Esophagus squamous epithelium (tissue), 5 donors: Measurements from ENCODE around the gene LRRC74B. TPM values are rescaled to one million over a fixed set of nuclear protein-coding genes. Genes with fewer than 3 reads are reported as not detected.

Experiments
- DNase-seq: peaks from one replicate; lab custom pipeline; 2025; lab: John Stamatoyannopoulos, UW
- H3K27ac ChIP-seq, 4 donors: fragments of 200-600 bp; sonication (generic); one replicate each; pipeline ENCODE4 v1.5.1; 2016 to 2019; ENCODE audit warnings: mild to moderate bottlenecking in 1 of 4
- H3K27me3 ChIP-seq, 4 donors: fragments of 200-600 bp; sonication (generic); 1 replicate in 3 of 4; 2 replicates in 1 of 4; pipeline versions ENCODE4 v1.5.1 to v1.6.0; 2017 to 2021; ENCODE audit warnings: antibody characterized with exemption in 1 of 4
- H3K36me3 ChIP-seq, 3 donors: fragments of 200-600 bp; sonication (generic); one replicate each; pipeline ENCODE4 v1.5.1; 2016 to 2019
- H3K4me1 ChIP-seq, 3 donors: fragments of 200-600 bp; sonication (generic); one replicate each; pipeline ENCODE4 v1.5.1; 2017 to 2019
- H3K4me3 ChIP-seq, 4 donors: fragments of 200-600 bp; sonication (generic); 1 replicate in 3 of 4; 2 replicates in 1 of 4; pipeline ENCODE4 v1.5.1; 2016 to 2019; ENCODE audit warnings: mild to moderate bottlenecking in 2 of 4, moderate library complexity in 1 of 4
- H3K9me3 ChIP-seq, 3 donors: fragments of 200-600 bp; sonication (generic); one replicate each; pipeline ENCODE4 v1.5.1; 2016 to 2019
- POLR2A ChIP-seq, 4 donors: fragments of 450-650 bp; IDR thresholded peaks; one replicate each; pipeline ENCODE4 v1.6.1; 2017; ENCODE audit warnings: antibody characterized with exemption in 4 of 4, mild to moderate bottlenecking in 4 of 4, moderate library complexity in 3 of 4
- WGBS, 2 donors: methylation state at CpG; one replicate each; pipeline ENCODE4 v1.1.5; 2018; 5-methylcytosine and 5-hydroxymethylcytosine counted together
- intact Hi-C: fragments of 100-400 bp; cut with DNase I; formaldehyde crosslinking; loops from one replicate; pipeline ENCODE4 v1.15.0; 2022
- total RNA-seq, 4 donors: library from RNA; depleted of rRNA; stranded (reverse); fragments of >200 nt; gene quantifications; one replicate each; pipeline ENCODE4 v1.1.0, GENCODE V29; 2016
- TF ChIP-seq, protein P1 (sequence below), 6 experiments: fragments of 450-650 bp in 4 of 6; fragments of 200-600 bp in 2 of 6; sonication (generic) in 2 of 6; IDR thresholded peaks; one replicate each; pipeline ENCODE4 v1.5.1; 2016 to 2019; ENCODE audit warnings: antibody characterized with exemption in 6 of 6, mild to moderate bottlenecking in 4 of 6, moderate library complexity in 4 of 6
- donor health status: DM: yes; HTN: yes; CAD: no.

Gene LRRC74B
- total RNA-seq, 4 donors from 2014 or later: 0.04 TPM; not detected in 3

DNA sequence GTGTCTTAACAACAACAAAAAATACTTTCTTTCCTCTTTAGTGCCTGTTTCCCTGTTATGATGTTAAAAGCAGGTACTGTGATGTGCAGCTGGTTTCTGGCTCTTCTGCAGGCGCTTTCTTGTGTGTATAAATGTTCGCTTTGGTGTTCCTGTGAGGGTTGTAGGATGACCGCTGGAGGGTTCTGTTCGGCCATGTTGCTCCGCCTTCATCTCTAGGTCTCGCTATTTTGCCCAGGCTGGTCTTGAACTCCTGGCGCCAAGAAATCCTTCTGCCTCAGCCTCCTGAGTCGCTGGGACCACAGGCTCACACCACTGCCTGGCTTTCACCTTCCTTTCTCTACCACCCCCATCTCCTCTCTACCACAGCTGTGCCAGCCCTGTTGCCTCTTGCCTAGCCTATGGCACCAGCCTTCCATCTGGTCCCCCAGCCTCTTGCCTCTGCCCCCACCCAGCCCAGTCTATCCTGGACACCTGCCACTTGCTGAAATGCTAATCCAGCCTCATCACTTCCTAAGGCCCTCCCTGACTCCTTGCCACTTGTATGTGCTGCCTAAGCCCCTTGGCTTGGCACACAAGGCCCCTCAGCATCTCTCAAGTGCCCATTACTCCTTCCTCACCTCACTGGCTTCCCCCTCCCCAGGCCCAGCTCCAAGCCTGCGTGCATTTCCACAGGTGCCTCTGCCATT is 5.5 kb downstream of the LRRC74B start:
- intact Hi-C loops: no loop called here
- Histone ChIP-seq H3K27me3 (peaks cover 0 to 14% (median 0%) of the 10 kb centered on the region in 4 donors), H3K36me3 (no peaks in the 10 kb centered on the region), H3K27ac (no peak overlapping the region), H3K9me3 (no peaks in the 10 kb centered on the region), H3K4me1 (no peaks in the 10 kb centered on the region), H3K4me3 (no peak overlapping the region)
- no peak for DNase-seq
- TF ChIP-seq POLR2A (IDR thresholded peaks at IDR 0.05): no peak
- TF ChIP-seq, protein P1, sequence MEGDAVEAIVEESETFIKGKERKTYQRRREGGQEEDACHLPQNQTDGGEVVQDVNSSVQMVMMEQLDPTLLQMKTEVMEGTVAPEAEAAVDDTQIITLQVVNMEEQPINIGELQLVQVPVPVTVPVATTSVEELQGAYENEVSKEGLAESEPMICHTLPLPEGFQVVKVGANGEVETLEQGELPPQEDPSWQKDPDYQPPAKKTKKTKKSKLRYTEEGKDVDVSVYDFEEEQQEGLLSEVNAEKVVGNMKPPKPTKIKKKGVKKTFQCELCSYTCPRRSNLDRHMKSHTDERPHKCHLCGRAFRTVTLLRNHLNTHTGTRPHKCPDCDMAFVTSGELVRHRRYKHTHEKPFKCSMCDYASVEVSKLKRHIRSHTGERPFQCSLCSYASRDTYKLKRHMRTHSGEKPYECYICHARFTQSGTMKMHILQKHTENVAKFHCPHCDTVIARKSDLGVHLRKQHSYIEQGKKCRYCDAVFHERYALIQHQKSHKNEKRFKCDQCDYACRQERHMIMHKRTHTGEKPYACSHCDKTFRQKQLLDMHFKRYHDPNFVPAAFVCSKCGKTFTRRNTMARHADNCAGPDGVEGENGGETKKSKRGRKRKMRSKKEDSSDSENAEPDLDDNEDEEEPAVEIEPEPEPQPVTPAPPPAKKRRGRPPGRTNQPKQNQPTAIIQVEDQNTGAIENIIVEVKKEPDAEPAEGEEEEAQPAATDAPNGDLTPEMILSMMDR (IDR thresholded peaks at IDR 0.05): no peak
- WGBS, 2 donors: 77 to 83% methylated on average over 9 of the region's 9 CpGs

DNA sequence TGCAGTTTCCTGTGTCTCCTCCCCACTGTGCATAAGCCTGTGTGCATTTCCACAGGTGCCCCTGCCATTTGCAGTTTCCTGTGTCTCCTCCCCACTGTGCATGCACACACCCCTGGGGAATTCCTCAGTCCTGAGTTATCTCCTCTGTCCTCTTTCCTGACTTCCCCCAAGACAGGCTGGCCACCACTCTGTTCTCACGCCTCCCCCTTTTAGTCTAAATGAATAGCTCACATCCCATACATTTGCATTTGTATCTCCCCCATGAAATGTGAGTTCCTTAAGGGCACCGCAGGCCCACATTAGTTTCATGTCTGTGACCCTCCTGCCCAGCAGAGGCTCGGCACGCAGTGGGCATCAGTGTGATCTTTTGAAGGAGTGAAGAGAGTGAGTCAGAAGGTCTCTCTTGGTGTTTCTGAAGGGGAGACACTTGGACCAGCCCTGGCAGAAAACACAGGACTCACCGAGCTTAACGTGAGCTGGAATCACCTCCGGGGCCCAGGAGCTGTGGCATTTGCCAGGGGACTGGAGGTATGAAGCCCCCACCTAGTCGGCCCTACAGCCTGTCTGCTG is 6.2 kb downstream of the LRRC74B start:
- H3K36me3 ChIP-seq: no peaks in the 10 kb centered on the region
- peaks cover 0 to 14% (median 0%) of the 10 kb centered on the region in 4 donors for H3K27me3 ChIP-seq
- H3K9me3 ChIP-seq: no peaks in the 10 kb centered on the region
- intact Hi-C loops: no loop called here
- no peak for TF ChIP-seq POLR2A (IDR thresholded peaks at IDR 0.05)
- TF ChIP-seq, protein P1 (IDR thresholded peaks at IDR 0.05): no peak
- no peak overlapping the region for H3K27ac ChIP-seq
- no peak overlapping the region for H3K4me3 ChIP-seq
- 67 to 71% methylated on average over 3 to 8 of the region's 8 CpGs for whole genome bisulfite sequencing, 2 donors
- no peaks in the 10 kb centered on the region for H3K4me1 ChIP-seq
- DNase-seq: no peak

DNA sequence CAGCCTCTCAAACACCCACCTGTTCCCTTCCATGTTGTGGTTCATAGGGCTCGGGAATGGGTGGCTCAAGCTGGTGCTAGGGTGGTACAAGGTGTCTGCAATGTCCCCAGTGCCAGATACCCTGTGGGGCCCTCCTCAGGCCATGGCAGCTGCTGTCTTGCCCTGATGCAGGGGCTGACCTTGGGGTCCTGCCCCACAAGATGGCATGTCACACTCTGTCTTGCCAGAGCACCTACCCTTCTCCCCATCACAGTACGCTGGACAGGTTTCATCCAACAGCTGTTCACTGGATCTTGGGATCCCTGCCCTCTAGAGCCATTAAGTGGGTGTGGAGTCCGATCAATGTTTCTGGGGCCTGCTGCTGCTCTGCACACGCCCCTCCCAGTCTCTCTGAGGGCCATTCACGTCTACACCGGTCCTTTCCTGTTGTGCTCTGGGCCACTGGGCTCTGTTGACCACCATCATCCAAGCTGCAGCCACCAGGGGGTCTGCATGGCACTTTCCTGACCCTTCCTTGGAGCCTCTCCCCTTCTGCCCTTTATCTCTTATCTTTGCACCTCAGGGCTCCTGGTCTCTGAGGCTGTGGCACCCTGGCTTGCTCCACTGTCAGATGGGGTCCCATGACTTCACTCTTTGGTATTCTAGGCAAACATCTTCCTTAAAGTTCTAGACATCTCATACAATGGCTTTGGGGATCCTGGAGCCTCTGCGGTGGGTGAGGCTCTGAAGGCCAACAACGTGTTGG is 7.1 kb downstream of the LRRC74B start:
- H3K9me3 ChIP-seq: no peaks in the 10 kb centered on the region
- no peaks in the 10 kb centered on the region for H3K36me3 ChIP-seq
- 71 to 72% methylated on average over 8 of the region's 8 CpGs for WGBS, 2 donors
- no peak overlapping the region for H3K4me3 ChIP-seq
- intact Hi-C loops: no loop called here
- H3K27me3 ChIP-seq: peaks cover 0 to 14% (median 0%) of the 10 kb centered on the region in 4 donors
- no peaks in the 10 kb centered on the region for H3K4me1 ChIP-seq
- no peak for DNase-seq
- no peak for TF ChIP-seq POLR2A (IDR thresholded peaks at IDR 0.05)
- TF ChIP-seq, protein P1 (IDR thresholded peaks at IDR 0.05): no peak
- H3K27ac ChIP-seq: no peak overlapping the region

DNA sequence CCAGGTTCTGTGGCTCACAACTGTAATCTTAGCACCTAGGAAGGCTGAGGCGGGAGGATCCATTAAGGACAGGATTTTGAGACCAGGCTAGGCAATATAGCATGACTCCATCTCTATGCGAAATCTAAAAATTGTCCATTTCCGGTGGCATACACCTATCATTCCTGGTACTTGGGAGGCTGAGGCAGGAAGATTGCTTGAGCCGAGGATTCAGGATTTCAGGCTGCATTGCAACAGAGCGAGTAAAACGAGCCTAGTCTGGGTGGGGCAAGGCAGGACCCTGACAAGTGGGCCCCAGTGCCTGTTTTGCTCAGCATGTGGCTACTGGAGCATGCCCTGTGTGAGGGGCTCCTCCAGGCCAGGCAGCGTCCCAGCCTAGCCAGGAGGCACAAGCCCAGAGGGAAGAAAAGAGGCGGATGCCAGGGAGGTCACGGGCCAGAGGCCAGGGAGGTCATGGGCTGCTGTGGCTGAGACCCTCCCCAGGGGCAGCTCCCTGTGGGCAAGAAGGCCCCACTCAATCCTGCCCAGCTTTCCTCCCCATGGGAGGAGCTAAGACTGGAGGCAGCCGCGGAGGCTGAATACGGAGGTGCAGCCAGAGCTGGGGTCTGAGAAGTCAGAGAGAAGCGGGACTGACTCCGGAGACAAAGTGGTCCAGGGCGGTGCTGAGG is 8.4 kb downstream of the LRRC74B start:
- 86 to 91% methylated on average over 10 to 12 of the region's 15 CpGs for WGBS, 2 donors

DNA sequence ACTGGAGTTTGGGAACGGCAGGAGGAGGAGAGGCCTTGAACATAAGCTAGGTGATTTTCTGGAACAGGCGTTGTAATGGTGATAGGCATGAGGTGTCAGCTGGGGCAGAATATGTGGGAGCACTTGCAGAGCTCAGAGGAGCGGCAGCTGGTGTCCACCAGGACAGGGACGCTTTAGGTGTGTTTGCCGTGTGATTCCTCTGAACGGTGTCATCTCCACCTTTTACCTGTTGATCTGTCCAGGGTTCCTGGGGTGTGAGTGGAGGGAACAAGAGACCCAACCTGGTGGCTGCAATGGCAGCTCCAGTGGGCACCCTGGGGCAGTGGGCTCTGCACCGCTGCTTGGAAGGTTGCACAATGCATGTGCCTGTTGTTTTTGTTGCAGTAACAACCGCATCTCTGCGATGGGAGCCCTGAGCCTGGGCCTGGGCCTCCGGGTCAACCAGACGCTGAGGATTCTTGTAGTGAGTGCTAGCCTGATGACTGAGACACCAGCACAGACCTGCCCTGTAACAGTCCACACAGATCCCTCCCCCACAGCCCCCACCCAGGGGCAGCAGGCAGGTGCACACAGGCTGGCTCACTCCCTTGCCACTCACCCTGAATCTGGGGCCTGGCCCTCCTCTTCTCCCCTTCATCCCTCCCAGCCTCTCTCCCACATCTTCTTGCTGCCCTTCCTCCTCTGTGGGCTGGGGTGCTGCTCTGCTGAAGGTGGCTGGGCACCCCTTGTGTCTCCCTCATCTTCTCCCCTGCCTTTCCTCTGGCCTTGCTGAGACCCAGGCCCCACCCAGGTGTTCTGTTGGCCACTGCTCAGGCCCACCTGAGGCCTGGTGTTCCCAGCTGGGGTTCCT is 9.2 kb downstream of the LRRC74B start:
- H3K27ac ChIP-seq: no peak overlapping the region
- H3K36me3 ChIP-seq: no peaks in the 10 kb centered on the region
- DNase-seq: no peak
- no peaks in the 10 kb centered on the region for H3K9me3 ChIP-seq
- H3K4me1 ChIP-seq: no peaks in the 10 kb centered on the region
- peaks cover 0 to 14% (median 0%) of the 10 kb centered on the region in 4 donors for H3K27me3 ChIP-seq
- intact Hi-C loops: no loop called here
- TF ChIP-seq POLR2A (IDR thresholded peaks at IDR 0.05): no peak
- TF ChIP-seq, protein P1 (IDR thresholded peaks at IDR 0.05): no peak
- H3K4me3 ChIP-seq: no peak overlapping the region
- WGBS, 2 donors: 73 to 86% methylated on average over 6 to 7 of the region's 11 CpGs

More for the DNA sequence above, 8.4 kb downstream of the LRRC74B start:
- H3K36me3 ChIP-seq: no peaks in the 10 kb centered on the region
- no peak for TF ChIP-seq POLR2A (IDR thresholded peaks at IDR 0.05)
- H3K9me3 ChIP-seq: no peaks in the 10 kb centered on the region
- no peaks in the 10 kb centered on the region for H3K4me1 ChIP-seq
- H3K4me3 ChIP-seq: no peak overlapping the region
- intact Hi-C loops: no loop called here
- DNase-seq: no peak
- no peak overlapping the region for H3K27ac ChIP-seq
- H3K27me3 ChIP-seq: peaks cover 0 to 14% (median 0%) of the 10 kb centered on the region in 4 donors
